Adipocyte (in vitro differentiated cells): Measurements from ENCODE around the gene FSTL4.
A peak's percentile ranks its signal among the peaks of the same experiment; 100 is the strongest.
"Not testable (repeated sequence)": the region's sequence is repeated elsewhere in the genome, so short reads cannot be mapped to it uniquely, and the experiment has no call there.

Source experiments
- DNase-seq: peaks from one replicate; pipeline ENCODE4 v3.0.0-alpha.2; 2015; ENCODE audit warnings: low read depth
- H3K27me3 ChIP-seq: replicated peaks from 2 replicates; pipeline ENCODE4 v1.7.0; 2013; ENCODE audit warnings: mild to moderate bottlenecking, low read length, moderate library complexity; ENCODE audit not compliant: control insufficient read depth, insufficient read depth
- H3K36me3 ChIP-seq: 2 replicates; pipeline ENCODE4 v1.7.0; 2013; ENCODE audit warnings: low read length, mild to moderate bottlenecking, moderate library complexity; ENCODE audit not compliant: control insufficient read depth, insufficient read depth, severe bottlenecking
- H3K4me1 ChIP-seq: 2 replicates; pipeline ENCODE4 v1.7.0; 2013; ENCODE audit warnings: mild to moderate bottlenecking, low read length, moderate library complexity; ENCODE audit not compliant: control insufficient read depth, insufficient read depth
- H3K4me3 ChIP-seq: 2 replicates; pipeline ENCODE4 v1.7.0; 2013; ENCODE audit warnings: mild to moderate bottlenecking, low read length, moderate library complexity
- H3K9ac ChIP-seq: 2 replicates; pipeline ENCODE4 v1.7.0; 2013; ENCODE audit warnings: mild to moderate bottlenecking, low read length, moderate library complexity
- H3K9me3 ChIP-seq: 2 replicates; pipeline ENCODE4 v1.7.0; 2013; ENCODE audit warnings: mild to moderate bottlenecking, low read length, moderate library complexity; ENCODE audit not compliant: control insufficient read depth

FSTL4 gene

DNA sequence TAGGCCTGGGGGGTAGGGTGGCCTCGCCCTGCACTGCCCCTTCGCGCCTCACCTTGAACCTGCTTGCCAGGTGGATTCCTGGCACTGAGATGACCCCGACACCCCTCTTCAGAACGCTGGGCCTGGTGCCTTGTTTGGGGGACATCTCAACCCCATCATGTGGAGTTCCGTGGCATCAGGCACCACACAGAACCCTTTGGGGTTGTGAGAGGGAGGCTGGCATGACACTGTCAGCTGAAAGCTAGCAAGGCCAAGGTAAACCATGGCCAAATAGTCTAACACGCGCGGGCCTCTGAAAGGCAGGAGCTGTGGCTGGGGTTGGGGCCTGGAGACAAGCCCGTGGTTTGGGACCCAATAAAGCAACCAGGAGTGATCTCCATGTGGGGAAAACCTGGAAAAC is 163.2 kb downstream of the FSTL4 start:
- H3K4me3 ChIP-seq = no peak overlapping the region
- H3K27me3 ChIP-seq = peaks cover 56% of the 10 kb centered on the region
- H3K36me3 ChIP-seq = no peaks in the 10 kb centered on the region
- H3K4me1 ChIP-seq = no peaks in the 10 kb centered on the region
- no peak for DNase-seq
- no peaks in the 10 kb centered on the region for H3K9me3 ChIP-seq
- H3K9ac ChIP-seq = no peak overlapping the region

DNA sequence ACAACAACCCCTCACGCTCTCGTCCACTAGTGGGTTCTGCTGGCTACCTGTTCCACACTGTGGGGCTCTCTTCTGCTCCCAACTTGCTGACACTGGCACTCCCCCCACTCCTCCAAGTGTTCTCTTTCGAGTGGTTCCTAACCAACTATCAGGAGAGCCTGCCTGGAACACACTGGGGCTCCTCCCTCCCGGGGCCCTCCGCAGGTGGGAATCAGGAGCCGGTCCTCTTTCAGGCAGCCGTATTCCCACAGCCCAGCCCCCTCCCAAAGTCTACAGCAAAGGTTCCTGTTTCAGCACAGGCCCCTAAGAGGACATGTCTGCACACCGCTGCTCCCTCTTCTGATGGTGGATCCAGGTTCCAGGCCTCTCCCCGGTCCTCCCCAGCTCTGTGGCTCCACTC is 165.9 kb downstream of the FSTL4 start:
- no peak for DNase-seq
- H3K27me3 ChIP-seq = peaks cover 33% of the 10 kb centered on the region
- H3K9me3 ChIP-seq = no peaks in the 10 kb centered on the region
- H3K36me3 ChIP-seq = no peaks in the 10 kb centered on the region
- H3K4me3 ChIP-seq = no peak overlapping the region
- H3K4me1 ChIP-seq = no peaks in the 10 kb centered on the region
- H3K9ac ChIP-seq = no peak overlapping the region

GRCh38 chr5:133445744-133446143 is 166.6 kb downstream of the FSTL4 start:
- Histone ChIP-seq H3K4me1 (peaks cover 5% of the 10 kb centered on the region), H3K9me3 (no peaks in the 10 kb centered on the region), H3K27me3 (peaks cover 27% of the 10 kb centered on the region), H3K4me3 (no peak overlapping the region), H3K9ac (no peak overlapping the region), H3K36me3 (no peaks in the 10 kb centered on the region)
- no peak for DNase-seq

- not testable (repeated sequence) for H3K9ac ChIP-seq, H3K9me3 ChIP-seq, H3K36me3 ChIP-seq, H3K4me1 ChIP-seq, DNase-seq, H3K4me3 ChIP-seq
- H3K27me3 ChIP-seq = peaks cover 22% of the 10 kb centered on the region
Observed at GRCh38 chr5:133445204-133445603, 167.1 kb downstream of the FSTL4 start.

DNA sequence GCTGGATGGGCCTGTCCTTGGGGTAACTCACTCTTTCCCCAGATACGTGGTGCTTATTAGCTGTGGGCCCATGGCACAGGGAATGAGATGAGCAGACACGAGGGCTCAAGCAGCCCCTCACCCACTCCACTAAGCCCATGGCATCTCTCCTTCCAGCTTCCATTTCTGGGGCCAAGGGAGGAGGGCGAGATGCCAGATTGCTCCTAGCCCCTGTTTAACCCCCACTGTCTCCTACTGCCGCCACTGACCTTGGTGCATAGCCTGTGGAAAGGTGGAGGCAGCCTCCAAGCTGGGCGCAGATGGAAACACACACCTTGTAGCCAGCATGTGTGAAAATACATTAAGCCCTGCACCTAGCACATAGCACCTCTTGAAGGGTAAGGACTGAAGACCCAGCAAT is 167.6 kb downstream of the FSTL4 start:
- DNase-seq = no peak
- no peak overlapping the region for H3K9ac ChIP-seq
- H3K27me3 ChIP-seq = peaks cover 17% of the 10 kb centered on the region
- H3K9me3 ChIP-seq = no peaks in the 10 kb centered on the region
- peaks cover 13% of the 10 kb centered on the region for H3K4me1 ChIP-seq
- no peaks in the 10 kb centered on the region for H3K36me3 ChIP-seq
- no peak overlapping the region for H3K4me3 ChIP-seq

GRCh38 chr5:133441166-133441815 is 171.1 kb downstream of the FSTL4 start:
- peaks cover 13% of the 10 kb centered on the region for H3K4me1 ChIP-seq
- H3K9me3 ChIP-seq = no peaks in the 10 kb centered on the region
- peak overlapping the region; percentile 31 for H3K9ac ChIP-seq
- no peak for DNase-seq
- H3K4me3 ChIP-seq = no peak overlapping the region
- H3K27me3 ChIP-seq = peaks cover 4% of the 10 kb centered on the region
- no peaks in the 10 kb centered on the region for H3K36me3 ChIP-seq

- Histone ChIP-seq H3K4me3 (no peak overlapping the region), H3K27me3 (peaks cover 6% of the 10 kb centered on the region)
- DNase-seq = no peak
Observed at GRCh38 chr5:133440467-133441115, 171.8 kb downstream of the FSTL4 start.

GRCh38 chr5:133439859-133440258 is 172.5 kb downstream of the FSTL4 start:
- Histone ChIP-seq H3K36me3 (no peaks in the 10 kb centered on the region), H3K4me1 (peaks cover 13% of the 10 kb centered on the region), H3K9ac (no peak overlapping the region), H3K9me3 (no peaks in the 10 kb centered on the region), H3K4me3 (no peak overlapping the region), H3K27me3 (peaks cover 7% of the 10 kb centered on the region)
- no peak for DNase-seq

More at GRCh38 chr5:133440467-133441115, 171.8 kb downstream of the FSTL4 start:
- H3K9me3 ChIP-seq = no peaks in the 10 kb centered on the region
- H3K36me3 ChIP-seq = no peaks in the 10 kb centered on the region
- H3K9ac ChIP-seq = peak overlapping the region; percentile 31
- peaks cover 13% of the 10 kb centered on the region for H3K4me1 ChIP-seq

- no peaks in the 10 kb centered on the region for H3K9me3 ChIP-seq
- no peak overlapping the region for H3K9ac ChIP-seq
- DNase-seq = no peak
- peaks cover 13% of the 10 kb centered on the region for H3K4me1 ChIP-seq
- H3K36me3 ChIP-seq = no peaks in the 10 kb centered on the region
- H3K4me3 ChIP-seq = no peak overlapping the region
- peaks cover 4% of the 10 kb centered on the region for H3K27me3 ChIP-seq
Observed at GRCh38 chr5:133438487-133438886, 173.9 kb downstream of the FSTL4 start.

DNA sequence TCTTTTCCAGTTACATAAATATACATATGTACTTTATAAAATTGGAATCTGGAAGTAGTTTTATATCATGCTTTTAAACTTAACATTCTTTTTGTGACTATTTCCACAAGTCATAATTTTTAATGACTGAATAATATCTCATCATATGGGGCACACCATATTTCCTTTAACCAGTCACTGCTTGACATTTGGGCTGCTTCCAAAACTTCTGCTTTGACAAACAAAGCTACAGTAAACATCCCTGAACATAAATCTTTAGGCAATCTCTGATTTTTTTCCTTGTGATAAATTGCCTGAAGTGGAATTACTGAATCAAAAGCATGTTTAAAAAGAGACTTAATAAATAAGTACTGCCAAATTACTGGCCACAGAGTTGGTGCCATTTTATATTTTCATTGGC is 178.0 kb downstream of the FSTL4 start:
- H3K27me3 ChIP-seq = peaks cover 15% of the 10 kb centered on the region

DNA sequence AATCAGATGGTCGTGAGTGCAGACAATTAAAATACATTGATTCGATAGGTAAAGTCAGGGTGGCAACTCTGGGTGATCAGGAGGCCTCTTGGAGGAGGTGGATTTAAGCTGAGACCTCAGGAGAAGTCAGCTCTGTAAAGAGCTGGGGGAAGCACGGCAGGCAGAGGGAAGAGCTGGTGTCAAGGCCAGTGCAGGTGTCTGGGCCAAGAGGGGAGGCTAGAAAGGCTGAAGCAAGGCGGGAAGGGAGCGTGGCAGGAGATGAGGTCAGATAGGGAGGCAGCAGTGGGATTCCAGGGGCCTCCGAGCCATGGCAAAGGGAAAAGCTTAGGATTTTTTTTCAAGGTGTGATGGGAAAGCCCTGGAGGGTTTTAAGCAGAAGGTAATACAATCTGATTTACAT is 178.7 kb downstream of the FSTL4 start:
- Histone ChIP-seq H3K27me3 (peaks cover 20% of the 10 kb centered on the region), H3K4me3 (no peak overlapping the region), H3K9ac (no peak overlapping the region), H3K9me3 (no peaks in the 10 kb centered on the region), H3K36me3 (no peaks in the 10 kb centered on the region), H3K4me1 (no peaks in the 10 kb centered on the region)
- no peak for DNase-seq

More for the DNA sequence above, 178.0 kb downstream of the FSTL4 start:
- Histone ChIP-seq H3K36me3 (no peaks in the 10 kb centered on the region), H3K4me3 (no peak overlapping the region), H3K9ac (no peak overlapping the region), H3K9me3 (no peaks in the 10 kb centered on the region), H3K4me1 (no peaks in the 10 kb centered on the region)
- DNase-seq = no peak
